Pancreas (tissue), 10 donors: ENCODE measurements around the gene TNFRSF14. TPM values are rescaled to one million over a fixed set of nuclear protein-coding genes. Genes with fewer than 3 reads are reported as not detected.
A peak's percentile ranks its signal among the peaks of the same experiment; 100 is the strongest.

ENCODE experiments used
- ATAC-seq, 4 donors: fragments of 200-7000 bp; cut with Tn5 transposase; one replicate each; pipeline versions ENCODE4 v1.8.0 to v1.9.1; 2020; ENCODE audit warnings: mild to moderate bottlenecking in 4 of 4, moderate library complexity in 4 of 4
- DNase-seq, 6 donors: peaks; one replicate each; pipeline ENCODE4 v3.0.0-alpha.2; 2020
- FAIRE-seq: peaks from 2 replicates; lab custom pipeline; 2012; peaks lifted over from hg19 to GRCh38; lab: Jason Lieb, UNC
- H3K27ac ChIP-seq, 4 donors: fragments of 200-600 bp; sonication (generic); 1 replicate in 3 of 4; 2 replicates in 1 of 4; pipeline versions ENCODE4 v1.5.0 to v1.8.0; 2020
- H3K27me3 ChIP-seq, 4 donors: fragments of 200-600 bp; one replicate each; pipeline ENCODE4 v1.8.0; 2021
- H3K36me3 ChIP-seq, 3 donors: fragments of 200-600 bp; sonication (generic) in 1 of 3; one replicate each; pipeline versions ENCODE4 v1.5.0 to v1.8.0; 2020 to 2021
- H3K4me1 ChIP-seq, 3 donors: fragments of 200-600 bp; one replicate each; pipeline ENCODE4 v1.8.0; 2021
- H3K4me3 ChIP-seq, 4 donors: fragments of 200-600 bp; sonication (generic) in 2 of 4; one replicate each; pipeline versions ENCODE4 v1.5.0 to v1.8.0; 2020 to 2021
- H3K9me3 ChIP-seq, 4 donors: fragments of 200-600 bp; one replicate each; pipeline ENCODE4 v1.8.0; 2021
- WGBS, 2 donors: extraction: QIAGEN DNeasy Blood & Tissue Kit; methylation state at CpG; one replicate each; pipeline ENCODE4 v1.1.7; 2013; 5-methylcytosine and 5-hydroxymethylcytosine counted together
- intact Hi-C, 3 donors: fragments of 100-400 bp; cut with DNase I; formaldehyde crosslinking; loops; one replicate each; pipeline versions ENCODE4 v1.11.1 to v1.14.2; 2022
- polyA plus RNA-seq, 2 donors: library from polyadenylated mRNA; stranded (reverse); fragments of 200-250 nt; gene quantifications; one replicate each; pipeline ENCODE4 v1.2.3, GENCODE V29; 2013
- total RNA-seq, 6 donors: library from RNA; stranded (reverse); fragmentation: NEBNext Ultra II Directional in 4 of 6; extraction: Animal tissue kit (Norgen Biotek cat#: 25700) in 4 of 6; gene quantifications; one replicate each; pipeline versions ENCODE4 v1.2.1 to v1.2.4, GENCODE V29; 2021 to 2023
- TF ChIP-seq, protein P1 (sequence below), 4 donors: fragments of 200-600 bp; sonication (generic) in 3 of 4; IDR thresholded peaks; one replicate each; pipeline versions ENCODE4 v1.5.0 to v1.8.0; 2021; ENCODE audit warnings: antibody characterized with exemption in 4 of 4
- donor health status: healthy with polysubstance abuse.
- donor health status: DM: no; HTN: no; CAD: no; lungs with moderate emphysema.
- donor health status: DM: no; HTN: no; CAD: no.
- donor health status: control.
- donor health status: control.
- donor health status: Bipolar disorder and iron deficiency.
- donor health status: DM: yes; HTN: yes; CAD: no.
- donor health status: DM: no; HTN: no; CAD: no.
- donor health status: DM: no; HTN: no; CAD: no.
- donor health status: DM: yes; HTN: yes; CAD: no.

The TNFRSF14 gene
- total and polyA plus RNA-seq, 8 donors: 10.3 to 124 (median 24.9) TPM

- Histone ChIP-seq H3K9me3 (no peaks in the 10 kb centered on the region), H3K36me3 (no peaks in the 10 kb centered on the region), H3K27me3 (no peaks in the 10 kb centered on the region), H3K4me3 (no peak overlapping the region), H3K4me1 (peaks cover 0 to 9% (median 3%) of the 10 kb centered on the region in 3 donors), H3K27ac (no peak overlapping the region)
- TF ChIP-seq, protein P1, sequence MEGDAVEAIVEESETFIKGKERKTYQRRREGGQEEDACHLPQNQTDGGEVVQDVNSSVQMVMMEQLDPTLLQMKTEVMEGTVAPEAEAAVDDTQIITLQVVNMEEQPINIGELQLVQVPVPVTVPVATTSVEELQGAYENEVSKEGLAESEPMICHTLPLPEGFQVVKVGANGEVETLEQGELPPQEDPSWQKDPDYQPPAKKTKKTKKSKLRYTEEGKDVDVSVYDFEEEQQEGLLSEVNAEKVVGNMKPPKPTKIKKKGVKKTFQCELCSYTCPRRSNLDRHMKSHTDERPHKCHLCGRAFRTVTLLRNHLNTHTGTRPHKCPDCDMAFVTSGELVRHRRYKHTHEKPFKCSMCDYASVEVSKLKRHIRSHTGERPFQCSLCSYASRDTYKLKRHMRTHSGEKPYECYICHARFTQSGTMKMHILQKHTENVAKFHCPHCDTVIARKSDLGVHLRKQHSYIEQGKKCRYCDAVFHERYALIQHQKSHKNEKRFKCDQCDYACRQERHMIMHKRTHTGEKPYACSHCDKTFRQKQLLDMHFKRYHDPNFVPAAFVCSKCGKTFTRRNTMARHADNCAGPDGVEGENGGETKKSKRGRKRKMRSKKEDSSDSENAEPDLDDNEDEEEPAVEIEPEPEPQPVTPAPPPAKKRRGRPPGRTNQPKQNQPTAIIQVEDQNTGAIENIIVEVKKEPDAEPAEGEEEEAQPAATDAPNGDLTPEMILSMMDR (IDR thresholded peaks at IDR 0.05): no peak
- peak in 1 of 6 donors; percentile 62 for DNase-seq
- no peak for ATAC-seq
- WGBS, 2 donors: 69 to 73% methylated on average over 25 of the region's 25 CpGs
- no peak for FAIRE-seq
- intact Hi-C loops: no loop called here
Measured at GRCh38 chr1:2541619-2542245, 14.4 kb upstream of the TNFRSF14 start.

- TF ChIP-seq, protein P1 (IDR thresholded peaks at IDR 0.05): no peak
- FAIRE-seq (no peak), ATAC-seq (no peak), DNase-seq (no peak)
- H3K4me3 ChIP-seq: no peak overlapping the region
- WGBS, 2 donors: 77 to 80% methylated on average over 11 of the region's 11 CpGs
- no peaks in the 10 kb centered on the region for H3K9me3 ChIP-seq
- peaks cover 0 to 12% (median 6%) of the 10 kb centered on the region in 3 donors for H3K4me1 ChIP-seq
- no peaks in the 10 kb centered on the region for H3K27me3 ChIP-seq
- intact Hi-C loops: no loop called here
- no peak overlapping the region for H3K27ac ChIP-seq
- no peaks in the 10 kb centered on the region for H3K36me3 ChIP-seq
Measured at GRCh38 chr1:2542246-2542915, 13.8 kb upstream of the TNFRSF14 start.

GRCh38 chr1:2543543-2544092 lies 12.6 kb upstream of the TNFRSF14 start:
- Histone ChIP-seq H3K9me3 (no peaks in the 10 kb centered on the region), H3K27me3 (no peaks in the 10 kb centered on the region), H3K36me3 (no peaks in the 10 kb centered on the region), H3K4me3 (no peak overlapping the region), H3K27ac (no peak overlapping the region), H3K4me1 (peaks cover 0 to 16% (median 15%) of the 10 kb centered on the region in 3 donors)
- TF ChIP-seq, protein P1 (IDR thresholded peaks at IDR 0.05): no peak
- no peak for FAIRE-seq
- intact Hi-C loops: no loop called here
- DNase-seq: no peak
- ATAC-seq: no peak
- 54 to 63% methylated on average over 23 to 26 of the region's 26 CpGs for WGBS, 2 donors

DNA sequence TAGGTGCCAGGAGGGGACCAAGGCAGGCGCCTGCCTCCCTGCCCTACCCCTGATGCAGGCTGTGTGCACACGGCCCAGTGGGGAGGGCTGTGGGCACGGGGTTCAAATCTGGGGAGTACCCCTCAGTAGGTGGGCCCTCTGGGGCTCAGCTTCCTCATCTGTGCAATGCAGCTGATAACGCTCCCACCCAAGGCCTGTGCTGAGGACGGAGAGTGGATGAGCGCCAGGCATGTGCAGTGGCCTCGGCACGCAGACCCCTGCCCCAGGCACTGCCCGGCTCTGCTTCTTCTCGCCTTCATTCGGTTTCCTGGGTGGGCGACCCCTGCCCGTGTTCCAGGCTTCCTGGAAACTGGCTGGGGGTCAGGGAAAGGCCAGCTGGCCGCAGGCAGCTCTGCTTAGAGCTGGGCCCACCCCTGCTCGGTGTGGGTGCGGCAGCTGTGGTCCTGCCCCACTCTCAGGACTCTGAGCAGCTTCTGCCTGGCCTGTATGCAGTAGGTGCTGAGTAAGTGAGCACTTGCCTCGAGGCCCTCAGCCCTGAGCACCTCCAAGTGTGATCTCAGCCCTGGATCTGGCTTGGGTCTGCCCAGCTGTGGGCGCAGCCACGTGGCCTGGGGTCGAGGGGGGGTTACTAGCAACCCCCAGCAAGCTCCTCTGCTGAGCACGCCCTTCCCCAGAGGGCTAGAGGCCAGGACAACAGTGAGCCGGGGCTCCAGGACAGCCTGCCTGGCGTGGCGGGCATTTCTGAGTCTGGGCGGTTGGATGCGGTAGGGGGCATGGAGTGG lies 11.9 kb upstream of the TNFRSF14 start:
- TF ChIP-seq, protein P1 (IDR thresholded peaks at IDR 0.05): no peak
- no peak for DNase-seq

More for the DNA sequence above, 11.9 kb upstream of the TNFRSF14 start:
- intact Hi-C loops: no loop called here
- H3K27me3 ChIP-seq: no peaks in the 10 kb centered on the region
- no peak overlapping the region for H3K27ac ChIP-seq
- no peak overlapping the region for H3K4me3 ChIP-seq
- 67 to 74% methylated on average over 24 to 26 of the region's 26 CpGs for WGBS, 2 donors
- FAIRE-seq: no peak
- ATAC-seq: no peak
- H3K36me3 ChIP-seq: no peaks in the 10 kb centered on the region
- H3K9me3 ChIP-seq: no peaks in the 10 kb centered on the region
- peaks cover 5 to 21% (median 20%) of the 10 kb centered on the region in 3 donors for H3K4me1 ChIP-seq
